H1 (cell line): Measurements from ENCODE around the gene COX17. TPM values are rescaled to one million over a fixed set of nuclear protein-coding genes. Genes with fewer than 3 reads are reported as not detected.

Experiments used
- CTCF ChIA-PET: fragments of 300-600 bp; sonication (Branson Sonifier 250); formaldehyde crosslinking; loops from one replicate; lab custom pipeline; 2021; ENCODE audit not compliant: partially characterized antibody; lab: Charles Lee
- POLR2A ChIA-PET: fragments of 300-600 bp; sonication (Branson Sonifier 250); formaldehyde crosslinking; loops from one replicate; lab custom pipeline; 2021; ENCODE audit warnings: inconsistent platforms; ENCODE audit not compliant: partially characterized antibody; lab: Charles Lee
- DNase-seq, 2 experiments: peaks; one replicate each; pipeline versions ENCODE4 v3.0.0 to v3.0.0-alpha.2; 2010 to 2022; ENCODE audit warnings: low spot score in 2 of 2, low read depth in 1 of 2, mixed read lengths in 1 of 2
- FAIRE-seq: peaks from 2 replicates; lab custom pipeline; 2011; peaks lifted over from hg19 to GRCh38; lab: Jason Lieb, UNC
- H2AFZ ChIP-seq: 2 replicates; pipeline ENCODE4 v1.8.1; 2012; ENCODE audit warnings: low read length, inconsistent platforms
- H2AK5ac ChIP-seq: 2 replicates; pipeline ENCODE4 v1.6.1; 2013; ENCODE audit warnings: low read depth, low read length
- H2BK120ac ChIP-seq: replicated peaks from 2 replicates; pipeline ENCODE3; 2013; ENCODE audit warnings: low read depth, low read length, inconsistent platforms
- H2BK12ac ChIP-seq: 2 replicates; pipeline ENCODE4 v1.6.1; 2013; ENCODE audit warnings: low read depth, low read length
- H2BK15ac ChIP-seq: 2 replicates; pipeline ENCODE4 v1.6.1; 2013; ENCODE audit warnings: low read length
- H2BK20ac ChIP-seq: 2 replicates; pipeline ENCODE4 v1.6.1; 2013; ENCODE audit warnings: low read length
- H2BK5ac ChIP-seq: 2 replicates; pipeline ENCODE4 v1.6.1; 2013; ENCODE audit warnings: low read depth, low read length
- H3K14ac ChIP-seq: 2 replicates; pipeline ENCODE4 v1.6.1; 2013; ENCODE audit warnings: inconsistent platforms; ENCODE audit not compliant: insufficient read length
- H3K18ac ChIP-seq: 2 replicates; pipeline ENCODE4 v1.6.1; 2013; ENCODE audit warnings: low read length; ENCODE audit errors: extremely low read depth
- H3K23ac ChIP-seq: 2 replicates; pipeline ENCODE4 v1.6.1; 2013; ENCODE audit warnings: inconsistent platforms; ENCODE audit not compliant: insufficient read length
- H3K23me2 ChIP-seq: 2 replicates; pipeline ENCODE4 v1.6.1; 2013; ENCODE audit warnings: low read depth, low read length
- H3K27ac ChIP-seq: 2 replicates; pipeline ENCODE4 v1.6.1; 2011; ENCODE audit warnings: low read depth, low read length, inconsistent platforms
- H3K27me3 ChIP-seq, 4 experiments: replicated peaks in 1 of 4; 1 replicate in 1 of 4; 2 replicates in 3 of 4; pipeline versions ENCODE4 v1.6.1 to v1.8.1; 2011 to 2013; ENCODE audit warnings: low read length in 3 of 4, mild to moderate bottlenecking in 3 of 4, inconsistent platforms in 2 of 4, mixed read lengths in 2 of 4, moderate library complexity in 1 of 4; ENCODE audit not compliant: control insufficient read depth in 3 of 4, insufficient read depth in 3 of 4; ENCODE audit errors: extremely low read depth in 1 of 4
- H3K36me3 ChIP-seq, 4 experiments: 2 replicates each; pipeline versions ENCODE4 v1.6.1 to v1.8.1; 2011 to 2013; ENCODE audit warnings: mild to moderate bottlenecking in 4 of 4, low read length in 3 of 4, moderate library complexity in 2 of 4, control low read depth in 1 of 4, inconsistent platforms in 1 of 4; ENCODE audit not compliant: insufficient read depth in 4 of 4, control insufficient read depth in 2 of 4
- H3K4ac ChIP-seq: replicated peaks from 2 replicates; pipeline ENCODE3; 2013; ENCODE audit warnings: low read length, low read depth, mixed read lengths, inconsistent platforms; ENCODE audit not compliant: insufficient read length
- H3K4me1 ChIP-seq, 4 experiments: replicated peaks in 1 of 4; 1 replicate in 1 of 4; 2 replicates in 3 of 4; pipeline versions ENCODE4 v1.6.1 to v1.8.1; 2011 to 2013; ENCODE audit warnings: low read length in 3 of 4, inconsistent platforms in 2 of 4, mixed read lengths in 1 of 4; ENCODE audit not compliant: insufficient read depth in 4 of 4, control insufficient read depth in 3 of 4
- H3K4me2 ChIP-seq, 2 experiments: 2 replicates each; pipeline versions ENCODE4 v1.6.1 to v1.8.1; 2011 to 2013; ENCODE audit warnings: low read depth in 2 of 2, low read length in 2 of 2, control low read depth in 1 of 2, inconsistent platforms in 1 of 2, mild to moderate bottlenecking in 1 of 2; ENCODE audit not compliant: insufficient read depth in 1 of 2
- H3K4me3 ChIP-seq, 4 experiments: fragments of 200-600, 300-600 bp in 1 of 4; sonication (generic), shearing (Covaris generic), sonication (Bioruptor Twin) in 1 of 4; 2 replicates each; pipeline versions ENCODE4 v1.5.1 to v1.8.1; 2011 to 2016; ENCODE audit warnings: low read length in 4 of 4, low read depth in 3 of 4, control low read depth in 2 of 4, inconsistent platforms in 2 of 4, mild to moderate bottlenecking in 2 of 4, mixed read lengths in 1 of 4, moderate library complexity in 1 of 4; ENCODE audit not compliant: insufficient read depth in 2 of 4; ENCODE audit errors: extremely low read depth in 1 of 4
- H3K56ac ChIP-seq: replicated peaks from 2 replicates; pipeline ENCODE3; 2013; ENCODE audit warnings: low read depth, mild to moderate bottlenecking, mixed read lengths, low read length, inconsistent platforms; ENCODE audit not compliant: insufficient read length
- H3K79me1 ChIP-seq: 2 replicates; pipeline ENCODE4 v1.6.1; 2013; ENCODE audit warnings: low read depth, low read length, control low read depth
- H3K79me2 ChIP-seq, 2 experiments: 2 replicates each; pipeline versions ENCODE4 v1.6.1 to v1.8.1; 2012 to 2013; ENCODE audit warnings: low read length in 2 of 2, mild to moderate bottlenecking in 2 of 2, inconsistent platforms in 1 of 2; ENCODE audit not compliant: insufficient read depth in 2 of 2, control insufficient read depth in 1 of 2
- H3K9ac ChIP-seq, 4 experiments: replicated peaks in 1 of 4; 1 replicate in 1 of 4; 2 replicates in 3 of 4; pipeline versions ENCODE4 v1.6.1 to v1.8.1; 2011 to 2013; ENCODE audit warnings: low read depth in 3 of 4, low read length in 3 of 4, control low read depth in 2 of 4, mild to moderate bottlenecking in 2 of 4, moderate library complexity in 2 of 4, inconsistent platforms in 1 of 4; ENCODE audit errors: extremely low read depth in 1 of 4
- H3K9me3 ChIP-seq, 2 experiments: 2 replicates each; pipeline versions ENCODE4 v1.6.1 to v1.8.1; 2012 to 2013; ENCODE audit warnings: mild to moderate bottlenecking in 2 of 2, moderate library complexity in 2 of 2, control low read depth in 1 of 2, inconsistent platforms in 1 of 2, low read depth in 1 of 2, low read length in 1 of 2, mixed read lengths in 1 of 2; ENCODE audit not compliant: insufficient read depth in 2 of 2
- H4K20me1 ChIP-seq, 2 experiments: replicated peaks in 1 of 2; 2 replicates each; pipeline versions ENCODE3 to v1.8.1; 2011 to 2013; ENCODE audit warnings: inconsistent platforms in 2 of 2, low read length in 2 of 2, mild to moderate bottlenecking in 1 of 2; ENCODE audit not compliant: insufficient read depth in 2 of 2, control insufficient read depth in 1 of 2
- H4K5ac ChIP-seq: 2 replicates; pipeline ENCODE4 v1.6.1; 2013; ENCODE audit warnings: low read length, low read depth, mixed read lengths, inconsistent platforms; ENCODE audit not compliant: insufficient read length
- H4K8ac ChIP-seq: 2 replicates; pipeline ENCODE4 v1.8.0; 2013; ENCODE audit warnings: mild to moderate bottlenecking, moderate library complexity, low read length, inconsistent platforms; ENCODE audit not compliant: insufficient read depth; ENCODE audit errors: extremely low read depth
- H4K91ac ChIP-seq: replicated peaks from 2 replicates; pipeline ENCODE3; 2013; ENCODE audit warnings: low read length, mixed read lengths, inconsistent platforms; ENCODE audit not compliant: insufficient read length
- ATF3 ChIP-seq: IDR thresholded peaks from 2 replicates; pipeline ENCODE4 v1.6.1; 2011; ENCODE audit warnings: low read depth, mild to moderate bottlenecking, low read length; ENCODE audit not compliant: insufficient read depth
- BACH1 ChIP-seq: IDR thresholded peaks from 2 replicates; pipeline ENCODE4 v1.6.1; 2012; ENCODE audit warnings: low read length, improper control_type of control experiment
- CHD1 ChIP-seq: IDR thresholded peaks from 2 replicates; pipeline ENCODE4 v1.6.1; 2012; ENCODE audit warnings: low read depth, low read length, improper control_type of control experiment
- CTBP2 ChIP-seq: IDR thresholded peaks from 2 replicates; pipeline ENCODE4 v1.7.0; 2011; ENCODE audit warnings: borderline replicate concordance, mild to moderate bottlenecking, moderate library complexity, mixed read lengths, low read length; ENCODE audit not compliant: insufficient read depth, insufficient read length
- KDM1A ChIP-seq: fragments of 200-600, 300-600 bp; sonication (generic); IDR thresholded peaks from 2 replicates; pipeline ENCODE4 v1.7.1; 2016; ENCODE audit warnings: mild to moderate bottlenecking, low read length, borderline replicate concordance
- NRF1 ChIP-seq: IDR thresholded peaks from 2 replicates; pipeline ENCODE4 v1.6.1; 2011; ENCODE audit warnings: mild to moderate bottlenecking, low read depth, low read length, improper control_type of control experiment
- TCF12 ChIP-seq: IDR thresholded peaks from 2 replicates; pipeline ENCODE4 v1.6.1; 2011; ENCODE audit warnings: low read depth, mild to moderate bottlenecking, low read length
- USF2 ChIP-seq: IDR thresholded peaks from 2 replicates; pipeline ENCODE4 v1.6.1; 2011; ENCODE audit warnings: low read length, improper control_type of control experiment
- ZNF274 ChIP-seq: IDR thresholded peaks from 2 replicates; pipeline ENCODE4 v1.7.0; 2012; ENCODE audit warnings: low read length, borderline replicate concordance; ENCODE audit errors: extremely low read depth
- WGBS, 2 experiments: shearing (Covaris generic) in 1 of 2; methylation state at CpG; one replicate each; pipeline versions ENCODE4 v1.1.6 to v1.1.7; 2013 to 2015; ENCODE audit warnings: low lambda C conversion rate in 2 of 2, mixed read lengths in 2 of 2, inconsistent platforms in 1 of 2, low coverage in 1 of 2, missing lambda C conversion rate in 1 of 2; ENCODE audit not compliant: insufficient replicate concordance in 2 of 2, insufficient coverage in 1 of 2, insufficient read length in 1 of 2; ENCODE audit errors: extremely low coverage in 1 of 2, missing lambda C conversion rate in 1 of 2; 5-methylcytosine and 5-hydroxymethylcytosine counted together
- polyA plus RNA-seq, 7 experiments: library from polyadenylated mRNA; depleted of rRNA in 3 of 7; stranded (reverse) in 5 of 7; unstranded in 2 of 7; fragments of >200 nt in 5 of 7; fragments of 200-250 nt in 2 of 7; gene quantifications; 1 replicate in 5 of 7; 2 replicates in 1 of 7; 4 replicates in 1 of 7; pipeline versions ENCODE4 v1.2.1 to v1.2.3, GENCODE V29; 2011 to 2013; ENCODE audit warnings: missing spikeins in 2 of 7, mixed read lengths in 2 of 7
- total RNA-seq: library from RNA; stranded (reverse); fragmentation: NEBNext Ultra II Directional; extraction: Animal tissue kit (Norgen Biotek cat#: 25700); gene quantifications from 2 replicates; pipeline ENCODE4 v1.2.1, GENCODE V29; 2021

The COX17 gene
- total and polyA plus RNA-seq, 2 of the 8 experiments (the other 6 are each of a cell fraction or from before 2014, with no cell fraction given): 34.2 to 43.0 TPM

DNA sequence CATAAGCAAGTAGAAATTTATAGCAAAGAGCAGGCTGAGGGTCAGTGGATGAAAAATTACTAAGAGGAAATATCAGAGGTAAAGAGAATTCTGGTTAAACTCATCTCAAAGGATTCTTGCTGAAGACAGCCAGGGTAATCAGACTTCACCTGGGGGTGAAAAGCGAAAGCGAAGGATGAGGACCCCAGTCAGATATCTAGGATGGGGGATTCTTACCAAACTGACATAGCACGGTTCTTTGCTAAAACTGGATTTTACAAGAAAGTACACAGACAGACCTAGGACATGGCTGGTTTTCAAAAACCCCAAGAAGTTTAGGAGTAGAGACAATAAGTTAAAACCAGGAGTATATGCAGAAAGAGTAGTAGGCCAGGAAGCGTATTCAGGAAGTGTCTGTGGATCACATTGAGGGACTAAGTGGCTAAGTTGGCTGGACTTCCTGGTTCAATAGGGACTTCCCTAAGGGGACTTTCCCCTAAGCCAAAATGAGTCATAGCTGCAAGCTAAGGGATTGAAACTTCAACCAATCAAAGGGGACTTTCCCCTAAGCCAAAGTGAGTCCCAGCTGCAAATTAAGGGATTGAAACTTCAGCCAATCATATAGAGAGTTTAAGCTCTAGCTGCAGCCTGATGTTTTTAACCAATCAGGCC is 23.2 kb upstream of the COX17 start:
- no peak overlapping the region for H2AK5ac ChIP-seq
- H3K79me2 ChIP-seq: no peaks in the 10 kb centered on the region
- H2BK120ac ChIP-seq: no peak overlapping the region
- no peak for DNase-seq
- H2BK12ac ChIP-seq: no peak overlapping the region
- no peak overlapping the region for H4K8ac ChIP-seq
- no peak overlapping the region for H3K18ac ChIP-seq
- 97% methylated on average over 4 of the region's 4 CpGs; no CpG with 5 or more reads in 1 of the 2 experiments for WGBS, 2 experiments
- H2BK20ac ChIP-seq: no peak overlapping the region
- no peak overlapping the region for H3K56ac ChIP-seq
- H3K4ac ChIP-seq: no peak overlapping the region
- H3K4me1 ChIP-seq: peaks cover 0 to 3% (median 1%) of the 10 kb centered on the region in 4 experiments; a peak in 3 of 7 replicates
- ChIA-PET POLR2A (no interaction called here), CTCF (interaction anchor here (2.4 kb wide), 1 partner anchor 10 kb away, joined by 15 read pairs; no protein-coding TSS in a partner anchor)
- no peaks in the 10 kb centered on the region for H3K79me1 ChIP-seq
- H3K4me3 ChIP-seq: no peak overlapping the region
- no peak overlapping the region for H2AFZ ChIP-seq
- H3K9ac ChIP-seq: no peak overlapping the region
- H2BK5ac ChIP-seq: no peak overlapping the region
- H2BK15ac ChIP-seq: no peak overlapping the region
- H3K23me2 ChIP-seq: peaks cover 3% of the 10 kb centered on the region; the same call in 1 of the 2 replicates
- H4K91ac ChIP-seq: no peak overlapping the region
- peaks cover 0 to 5% (median 0%) of the 10 kb centered on the region in 4 experiments; a peak in 2 of 7 replicates for H3K27me3 ChIP-seq
- no peak overlapping the region for H3K4me2 ChIP-seq
- H3K36me3 ChIP-seq: no peaks in the 10 kb centered on the region
- H3K9me3 ChIP-seq: 0 out of 4 replicates have a peak, but pooled peaks cover 0 to 1% of the 10 kb centered on the region in 2 experiments
- no peak overlapping the region for H4K5ac ChIP-seq
- no peak overlapping the region for H3K23ac ChIP-seq
- no peak overlapping the region for H3K27ac ChIP-seq
- no peak for FAIRE-seq
- H3K14ac ChIP-seq: no peak overlapping the region
- H4K20me1 ChIP-seq: no peaks in the 10 kb centered on the region
- TF ChIP-seq NRF1 (no peak), ZNF274 (no peak), KDM1A (no peak), BACH1 (no peak), CTBP2 (no peak), CHD1 (no peak), TCF12 (no peak), USF2 (no peak), ATF3 (no peak)
